Fibroblast of skin of back (primary cell): Measurements from ENCODE around the gene FAM81B.

Experiments
- DNase-seq: peaks from one replicate; pipeline ENCODE4 v3.0.0-alpha.2; 2013

The FAM81B gene

GRCh38 chr5:95401626-95402025 is 10.5 kb downstream of the FAM81B start:
- no peak for DNase-seq

GRCh38 chr5:95403996-95404395 is 12.8 kb downstream of the FAM81B start:
- peak; percentile 31 for DNase-seq

DNA sequence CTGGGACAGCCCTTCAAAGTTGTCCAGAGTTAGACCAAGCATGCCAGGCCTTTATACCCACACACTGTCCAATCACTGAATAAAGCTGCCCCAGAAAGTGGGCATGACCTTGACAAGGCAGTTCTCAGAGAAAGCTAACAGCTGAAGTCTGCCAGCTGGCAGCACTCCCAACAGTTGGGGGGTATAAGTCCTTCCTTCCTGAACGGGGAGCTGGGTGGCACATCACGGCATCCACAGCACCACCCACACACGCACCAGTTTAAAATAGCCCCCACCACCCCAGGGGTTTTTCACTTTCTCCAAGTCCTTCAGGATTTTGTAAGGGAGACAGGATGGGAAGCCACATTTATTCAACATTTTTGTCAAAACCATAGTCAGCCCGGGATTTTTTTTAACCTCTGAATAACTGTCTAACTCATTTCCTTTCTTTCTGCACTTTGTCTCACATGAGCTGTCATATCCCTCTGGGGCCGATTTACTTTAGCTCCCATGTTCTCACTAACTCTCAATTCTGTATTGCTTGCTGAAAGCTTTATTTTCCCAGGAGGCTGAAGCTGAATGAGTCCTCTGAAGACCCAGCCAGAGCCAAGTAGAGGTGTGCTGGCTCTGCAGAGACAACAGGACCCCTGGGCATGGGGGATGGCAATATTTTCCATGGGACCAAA is 15.4 kb downstream of the FAM81B start:
- peak; percentile 71 for DNase-seq

DNA sequence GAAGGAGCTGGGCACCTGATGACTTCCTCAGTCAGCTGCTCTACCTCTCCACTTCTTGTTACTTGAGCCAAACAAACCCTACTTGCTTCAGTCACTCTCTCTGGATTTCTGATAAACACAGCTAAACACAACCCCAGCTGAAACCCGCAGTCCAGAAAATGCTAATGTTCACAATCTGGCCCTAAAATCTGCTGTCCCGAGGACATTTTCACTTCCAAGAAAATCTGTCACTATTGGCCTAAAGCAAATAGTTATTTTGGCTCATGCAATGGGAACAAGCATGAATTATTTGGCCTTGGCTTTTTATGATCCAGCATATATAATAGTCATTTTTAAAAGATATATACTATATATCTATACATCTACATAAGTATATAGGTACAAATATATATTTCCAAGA is 19.1 kb downstream of the FAM81B start:
- DNase-seq: no peak

- DNase-seq: no peak
Observed at GRCh38 chr5:95411474-95411873, 20.3 kb downstream of the FAM81B start.

GRCh38 chr5:95414451-95414850 is 23.3 kb downstream of the FAM81B start:
- DNase-seq: no peak

DNA sequence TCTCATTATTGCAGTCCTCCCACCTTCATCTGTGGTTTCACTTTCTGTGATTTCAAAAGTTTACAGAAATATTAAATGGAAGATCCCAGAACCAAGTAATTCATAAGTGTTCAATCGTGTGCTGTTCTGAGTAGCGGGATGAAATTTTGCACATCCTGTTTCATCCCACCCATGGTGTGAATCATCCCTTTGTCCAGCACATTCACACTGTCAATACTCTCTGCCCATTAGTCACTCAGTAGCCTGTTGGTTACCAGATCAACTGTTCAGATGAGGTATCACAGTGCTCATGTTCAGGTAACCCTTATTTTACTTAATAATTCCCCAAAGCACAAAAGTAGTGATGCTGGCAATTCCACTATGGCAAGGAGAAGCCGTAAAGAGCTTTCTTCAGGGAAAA is 26.8 kb downstream of the FAM81B start:
- DNase-seq: peak; percentile 19

DNA sequence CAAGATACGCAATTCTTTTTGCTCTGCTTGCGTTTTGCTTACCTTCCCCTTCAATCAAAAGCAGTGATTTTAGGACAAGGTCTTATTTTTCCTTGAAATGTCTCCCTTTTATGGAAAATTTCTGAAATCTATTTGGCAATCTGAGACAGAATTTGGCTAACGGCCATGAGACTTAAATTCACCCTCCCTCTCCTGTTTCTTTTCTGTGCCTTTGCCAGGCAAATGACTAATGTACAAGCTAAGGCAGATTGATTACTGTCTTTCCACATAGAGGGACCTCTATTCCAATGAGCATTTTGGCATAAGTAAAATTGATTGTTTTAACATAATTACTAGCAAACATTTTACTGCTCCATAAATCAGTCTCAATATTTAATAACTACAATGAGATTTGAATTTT is 31.7 kb downstream of the FAM81B start:
- no peak for DNase-seq

- DNase-seq: no peak
Observed at GRCh38 chr5:95424016-95424415, 32.9 kb downstream of the FAM81B start.

- no peak for DNase-seq
Observed at GRCh38 chr5:95424526-95424925, 33.4 kb downstream of the FAM81B start.

DNA sequence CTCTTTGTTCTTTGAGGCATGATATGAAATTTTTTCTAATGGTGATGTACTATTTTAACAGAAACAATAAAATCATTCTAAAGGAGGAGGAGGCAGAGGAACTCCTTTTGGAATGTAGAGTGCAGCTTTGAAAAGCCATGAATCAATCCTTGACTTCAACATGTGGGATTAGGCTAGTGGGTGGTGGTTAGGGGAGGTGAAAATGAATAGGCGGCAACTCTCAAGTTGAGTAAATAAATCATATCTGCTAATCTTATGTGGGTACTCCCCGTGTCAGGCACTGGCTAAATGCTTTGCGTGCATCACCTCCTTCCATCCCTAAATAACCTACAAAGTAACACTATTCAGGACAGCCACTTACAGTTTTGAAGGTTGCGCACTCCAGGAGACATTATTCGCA is 35.1 kb downstream of the FAM81B start:
- no peak for DNase-seq

GRCh38 chr5:95432779-95433178 is 41.6 kb downstream of the FAM81B start:
- no peak for DNase-seq

DNA sequence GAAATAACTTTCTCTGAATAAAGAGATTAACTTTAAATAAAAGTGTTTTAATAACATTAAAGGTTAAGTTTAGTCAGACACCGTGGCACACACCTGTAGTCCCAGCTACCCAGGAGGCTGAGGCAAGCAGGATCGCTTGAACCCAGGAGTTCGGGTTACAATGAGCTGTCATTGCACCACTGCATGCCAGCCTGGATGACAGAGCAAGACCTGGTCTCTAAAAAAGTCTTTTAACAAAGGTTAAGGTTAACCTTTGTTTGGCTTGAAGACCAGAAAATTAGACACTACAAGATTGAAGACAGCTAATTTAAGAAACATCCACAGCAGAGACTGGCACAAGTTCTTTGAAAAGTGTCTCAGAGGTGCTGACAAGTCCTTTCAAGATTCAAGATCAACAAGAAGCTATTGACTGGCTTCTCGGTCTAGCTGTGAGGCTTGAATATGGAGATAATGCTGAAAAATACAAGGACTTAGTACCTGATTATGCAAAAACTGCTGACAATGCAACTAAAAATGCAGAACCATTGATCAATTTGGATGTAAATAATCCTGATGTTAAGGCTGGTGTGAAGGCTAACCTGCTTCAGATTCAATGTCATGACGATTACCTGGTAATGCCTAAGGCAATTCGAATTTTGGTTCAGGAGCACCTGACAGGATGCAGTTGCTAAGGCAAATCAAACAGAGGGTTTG is 48.8 kb downstream of the FAM81B start:
- DNase-seq: no peak

DNA sequence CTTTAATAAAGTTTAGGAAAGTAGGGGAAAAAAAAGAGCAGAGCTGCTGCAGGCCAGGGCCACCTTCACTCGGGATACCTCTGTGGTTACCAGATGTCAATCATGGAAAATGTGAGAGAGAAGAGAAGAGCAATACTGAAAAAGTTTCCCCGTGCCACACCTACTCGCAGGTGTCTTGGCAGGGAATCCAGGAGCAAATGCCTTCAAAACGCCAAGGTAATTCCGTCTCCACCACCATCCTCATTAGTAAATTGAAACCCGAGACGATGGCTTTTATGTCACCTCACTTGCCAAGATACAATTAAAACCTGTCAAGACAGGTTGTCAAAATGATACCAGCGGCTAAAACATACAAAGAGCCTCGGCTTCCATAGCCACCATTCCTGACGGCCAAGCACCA is 49.7 kb downstream of the FAM81B start:
- DNase-seq: no peak

DNA sequence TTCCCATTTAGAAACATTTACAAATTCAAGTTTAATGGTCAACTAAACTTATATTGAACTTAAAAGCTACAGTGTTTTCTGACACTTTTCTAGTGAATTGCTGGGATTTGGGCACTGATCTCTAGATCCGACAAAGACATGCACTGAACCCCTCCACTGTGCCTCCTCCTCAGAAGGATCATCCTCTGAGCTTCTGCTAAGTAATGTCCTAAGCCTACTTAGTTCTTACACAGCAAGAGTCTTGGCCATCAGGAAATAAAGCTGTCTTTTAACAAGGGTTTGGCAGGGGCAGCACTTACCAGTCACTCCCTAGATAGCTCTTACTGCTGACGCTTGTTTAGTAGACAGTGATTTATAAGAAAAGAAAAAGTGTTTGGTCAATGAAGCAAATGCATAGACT is 50.5 kb downstream of the FAM81B start:
- no peak for DNase-seq

DNA sequence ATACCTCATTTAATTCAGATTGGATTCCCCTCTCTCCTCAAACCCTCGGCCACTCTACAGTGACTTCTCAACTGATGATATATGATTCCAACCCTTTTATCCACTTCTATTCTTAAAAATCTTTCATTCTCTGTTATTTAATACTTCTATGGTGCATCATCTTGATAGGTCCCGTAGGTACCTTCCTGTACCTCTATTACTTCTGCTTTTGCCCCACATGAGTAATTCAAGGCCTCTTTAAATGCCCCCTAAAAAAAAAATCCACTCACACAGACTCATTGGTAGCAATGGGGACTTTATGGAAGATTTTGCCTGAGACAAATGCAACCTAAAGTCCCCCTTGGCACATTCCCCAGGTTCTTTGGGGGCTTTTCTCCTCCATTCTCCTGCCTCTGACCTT is 54.3 kb downstream of the FAM81B start:
- no peak for DNase-seq

GRCh38 chr5:95445995-95446394 is 54.8 kb downstream of the FAM81B start:
- DNase-seq: peak; percentile 89

- DNase-seq: peak; percentile 18
Observed at GRCh38 chr5:95446560-95447221, 55.5 kb downstream of the FAM81B start.

DNA sequence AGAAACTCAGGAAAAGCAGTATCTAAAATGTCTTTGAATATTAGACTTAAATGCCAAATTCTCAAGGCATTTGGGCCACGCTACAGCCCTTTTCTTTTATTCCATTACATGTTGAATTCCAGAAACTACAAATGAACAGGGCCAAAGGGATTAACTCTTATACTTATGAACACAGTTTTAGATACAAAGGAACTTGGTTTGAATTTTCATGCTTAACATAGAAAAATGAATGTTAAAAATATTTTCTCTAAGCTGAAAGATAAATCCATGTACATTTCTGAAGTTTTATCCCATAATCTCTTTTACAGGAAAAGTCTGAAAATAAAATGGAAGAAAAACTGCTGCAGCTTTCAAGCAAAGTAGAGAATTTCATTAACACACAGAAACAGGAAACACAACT is 56.8 kb downstream of the FAM81B start:
- DNase-seq: no peak

DNA sequence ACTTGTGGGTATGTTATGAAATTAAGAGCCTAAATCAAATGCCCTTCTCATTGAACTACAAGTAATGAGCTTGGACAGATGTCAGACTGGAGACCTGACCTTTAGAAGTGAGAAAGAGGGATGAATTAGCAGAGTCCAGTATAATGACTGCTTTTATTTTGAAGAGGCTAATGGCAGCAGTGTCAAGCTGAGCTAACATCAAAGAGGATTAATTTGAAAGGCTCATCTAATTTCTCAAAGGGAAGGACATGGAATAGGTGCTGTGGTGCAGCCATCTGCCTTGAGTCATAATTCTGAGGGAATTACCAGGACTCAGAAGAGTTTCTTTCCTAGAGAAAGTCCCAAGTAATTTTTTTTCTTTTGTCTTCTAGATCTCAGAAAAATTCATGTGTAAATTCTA is 57.6 kb downstream of the FAM81B start:
- DNase-seq: no peak

DNA sequence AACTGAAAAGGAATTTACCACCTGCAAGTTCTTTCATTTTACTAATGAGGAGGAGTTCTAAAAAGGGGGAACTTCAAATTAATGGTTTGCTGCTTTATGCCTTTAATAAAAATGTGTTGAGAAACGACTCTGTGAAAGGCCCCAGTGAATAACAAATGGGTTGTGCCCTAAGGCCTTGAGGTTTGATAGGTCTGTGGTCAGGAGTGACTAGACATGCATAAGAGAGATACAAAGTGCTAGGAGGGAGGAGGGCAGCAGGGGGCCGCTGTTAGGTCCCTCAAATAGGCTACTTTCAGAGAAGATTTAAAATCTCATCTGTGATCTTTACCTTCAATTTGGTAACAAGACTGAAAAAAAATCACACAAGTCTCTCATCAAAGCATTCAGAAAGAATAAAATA is 58.3 kb downstream of the FAM81B start:
- no peak for DNase-seq

- DNase-seq: no peak
Observed at GRCh38 chr5:95454536-95454935, 63.4 kb downstream of the FAM81B start.

DNA sequence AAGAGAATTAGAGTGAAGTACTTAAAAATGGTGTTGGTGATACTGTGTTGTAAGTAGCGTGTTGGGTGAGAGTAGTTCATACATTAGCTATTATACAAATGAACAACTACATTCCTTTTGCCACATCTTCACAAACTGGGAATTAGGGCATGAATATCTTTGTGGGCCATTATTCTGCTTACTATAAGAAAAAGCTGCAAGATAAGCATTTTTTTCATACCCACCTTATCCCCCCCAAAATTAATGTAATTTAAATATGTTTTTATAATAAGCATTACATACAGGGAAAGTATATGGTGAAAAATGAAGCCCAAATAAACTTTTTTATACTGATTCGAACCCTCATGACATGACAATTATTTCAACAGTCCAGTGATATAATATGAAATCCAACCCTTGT is 69.5 kb downstream of the FAM81B start:
- DNase-seq: no peak

GRCh38 chr5:95471487-95471886 is 80.3 kb downstream of the FAM81B start:
- DNase-seq: no peak
